ENCODE measurements around the gene PDIA2. TPM values are rescaled to one million over a fixed set of nuclear protein-coding genes. Genes with fewer than 3 reads are reported as not detected.

Gene PDIA2, protein sequence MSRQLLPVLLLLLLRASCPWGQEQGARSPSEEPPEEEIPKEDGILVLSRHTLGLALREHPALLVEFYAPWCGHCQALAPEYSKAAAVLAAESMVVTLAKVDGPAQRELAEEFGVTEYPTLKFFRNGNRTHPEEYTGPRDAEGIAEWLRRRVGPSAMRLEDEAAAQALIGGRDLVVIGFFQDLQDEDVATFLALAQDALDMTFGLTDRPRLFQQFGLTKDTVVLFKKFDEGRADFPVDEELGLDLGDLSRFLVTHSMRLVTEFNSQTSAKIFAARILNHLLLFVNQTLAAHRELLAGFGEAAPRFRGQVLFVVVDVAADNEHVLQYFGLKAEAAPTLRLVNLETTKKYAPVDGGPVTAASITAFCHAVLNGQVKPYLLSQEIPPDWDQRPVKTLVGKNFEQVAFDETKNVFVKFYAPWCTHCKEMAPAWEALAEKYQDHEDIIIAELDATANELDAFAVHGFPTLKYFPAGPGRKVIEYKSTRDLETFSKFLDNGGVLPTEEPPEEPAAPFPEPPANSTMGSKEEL
- 1 to 10 TPM; 3.3 to 8.8 (median 3.7) TPM for total RNA-seq

DNA sequence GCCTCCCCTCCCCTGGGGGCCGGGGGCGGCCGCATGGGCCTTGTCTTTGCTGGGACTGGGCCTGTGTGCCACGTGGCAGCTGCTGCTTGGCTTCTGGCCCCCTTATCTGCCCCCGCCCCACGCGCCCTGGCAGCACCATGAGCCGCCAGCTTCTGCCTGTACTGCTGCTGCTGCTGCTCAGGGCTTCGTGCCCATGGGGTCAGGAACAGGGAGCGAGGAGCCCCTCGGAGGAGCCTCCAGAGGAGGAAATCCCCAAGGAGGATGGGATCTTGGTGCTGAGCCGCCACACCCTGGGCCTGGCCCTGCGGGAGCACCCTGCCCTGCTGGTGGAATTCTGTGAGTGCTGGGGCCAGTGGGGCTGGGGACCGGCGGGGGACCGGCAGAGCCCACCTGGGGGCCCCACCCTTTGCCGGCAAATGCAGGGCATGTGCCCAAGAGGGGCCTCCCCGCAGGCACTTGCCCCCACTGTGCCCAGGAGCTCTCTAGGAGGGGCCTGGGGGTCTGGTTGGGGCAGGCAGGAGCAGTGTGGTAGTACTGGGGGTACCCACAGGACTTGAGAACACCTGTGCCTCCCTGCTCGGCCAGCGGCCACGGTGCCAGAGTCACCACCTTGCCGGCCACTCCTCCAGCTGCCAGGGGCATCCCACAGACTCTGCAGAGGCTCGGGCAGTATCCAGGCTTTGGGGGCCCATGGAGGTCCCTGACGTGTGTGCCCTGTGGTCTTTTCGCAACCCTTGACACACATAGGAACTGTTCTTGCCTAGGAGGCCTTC, at the start of gene PDIA2:
Gene PDIA2, plus strand, starts transcription at position 132 of the 773 bp plus-strand sequence. Its CDS starts 6 bp downstream, at position 138.
- Histone ChIP-seq H3K4me1 (peaks cover 0 to 17% (median 7%) of the 10 kb centered on the region in 4 donors), H3K9me3 (no peaks in the 10 kb centered on the region), H3K36me3 (peaks cover 0 to 37% (median 0%) of the 10 kb centered on the region in 3 donors), H3K27ac (no peak within 1 kb of the TSS), H3K4me3 (no peak within 1 kb of the TSS), H3K27me3 (peaks cover 0 to 29% of the 10 kb centered on the region in 2 donors)
- WGBS, 2 donors = 72 to 73% methylated on average over 14 to 21 of the region's 25 CpGs
- DNase-seq (ENCODE audit: low spot score in 2 of 2) = no peak
- no peak for TF ChIP-seq EP300 (IDR thresholded peaks at IDR 0.05)
- TF ChIP-seq, protein P1, sequence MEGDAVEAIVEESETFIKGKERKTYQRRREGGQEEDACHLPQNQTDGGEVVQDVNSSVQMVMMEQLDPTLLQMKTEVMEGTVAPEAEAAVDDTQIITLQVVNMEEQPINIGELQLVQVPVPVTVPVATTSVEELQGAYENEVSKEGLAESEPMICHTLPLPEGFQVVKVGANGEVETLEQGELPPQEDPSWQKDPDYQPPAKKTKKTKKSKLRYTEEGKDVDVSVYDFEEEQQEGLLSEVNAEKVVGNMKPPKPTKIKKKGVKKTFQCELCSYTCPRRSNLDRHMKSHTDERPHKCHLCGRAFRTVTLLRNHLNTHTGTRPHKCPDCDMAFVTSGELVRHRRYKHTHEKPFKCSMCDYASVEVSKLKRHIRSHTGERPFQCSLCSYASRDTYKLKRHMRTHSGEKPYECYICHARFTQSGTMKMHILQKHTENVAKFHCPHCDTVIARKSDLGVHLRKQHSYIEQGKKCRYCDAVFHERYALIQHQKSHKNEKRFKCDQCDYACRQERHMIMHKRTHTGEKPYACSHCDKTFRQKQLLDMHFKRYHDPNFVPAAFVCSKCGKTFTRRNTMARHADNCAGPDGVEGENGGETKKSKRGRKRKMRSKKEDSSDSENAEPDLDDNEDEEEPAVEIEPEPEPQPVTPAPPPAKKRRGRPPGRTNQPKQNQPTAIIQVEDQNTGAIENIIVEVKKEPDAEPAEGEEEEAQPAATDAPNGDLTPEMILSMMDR (IDR thresholded peaks at IDR 0.05) = no peak
- TF ChIP-seq POLR2A (IDR thresholded peaks at IDR 0.05) = no peak

DNA sequence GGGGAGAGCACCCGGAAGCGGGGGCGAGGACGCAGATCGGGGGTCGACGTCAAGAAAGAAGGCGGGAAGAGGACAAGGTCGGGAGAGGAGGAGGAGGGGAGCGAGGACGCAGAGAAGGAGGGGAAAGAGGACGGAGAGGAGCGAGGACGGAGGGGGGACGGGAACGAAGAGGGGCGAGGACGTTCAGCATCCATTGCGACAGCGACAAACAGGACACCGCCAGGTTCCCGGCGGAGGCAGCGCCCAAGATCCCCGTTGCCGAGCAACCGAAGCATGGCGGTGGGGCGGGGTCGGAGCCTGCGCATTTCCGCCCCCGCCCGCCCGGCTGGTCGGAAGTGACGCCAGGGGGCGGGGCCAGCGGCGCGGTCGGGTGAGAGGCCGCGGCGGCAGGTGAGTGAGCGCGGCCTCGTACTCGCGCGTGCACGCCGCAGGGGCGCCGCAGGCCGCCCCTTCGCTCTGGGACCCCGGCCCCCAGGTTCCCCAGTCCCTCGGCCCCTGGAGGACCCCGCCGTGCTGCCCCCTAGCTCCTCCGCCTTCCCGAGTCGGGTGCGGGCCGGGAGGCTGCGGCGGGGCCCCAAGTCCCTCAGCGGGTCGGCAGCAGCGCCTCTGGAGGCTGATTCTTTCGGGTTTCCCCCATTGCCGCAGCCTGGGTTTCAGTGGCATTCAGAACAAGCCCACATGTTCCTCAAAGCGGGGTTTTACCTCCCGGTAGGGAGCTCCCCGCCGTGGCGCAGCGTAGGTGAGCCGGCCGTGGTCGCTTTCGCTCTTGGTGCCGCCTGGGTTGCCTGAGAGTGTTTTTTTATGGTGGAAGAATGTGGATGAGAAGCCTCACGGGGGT, 48.3 kb upstream of the PDIA2 start, which contains the start of gene FAM234A:
Gene FAM234A, plus strand, starts transcription at position 354 of the 838 bp plus-strand sequence. CDS start 19,593 bp downstream, outside the sequence.
- H3K27ac ChIP-seq = peak within 1 kb of the TSS; percentile 76 to 100 (median 99)
- peak; percentile 79 to 88 for TF ChIP-seq EP300 (IDR thresholded peaks at IDR 0.05)
- TF ChIP-seq, protein P1 (IDR thresholded peaks at IDR 0.05) = peak; percentile 30 to 72 (median 42)
- TF ChIP-seq POLR2A (IDR thresholded peaks at IDR 0.05) = peak; percentile 96 to 99
- no peaks in the 10 kb centered on the region for H3K27me3 ChIP-seq
- peaks cover 0 to 23% (median 8%) of the 10 kb centered on the region in 4 donors for H3K4me1 ChIP-seq
- DNase-seq (ENCODE audit: low spot score in 2 of 2) = peak; percentile 92 to 93
- no peaks in the 10 kb centered on the region for H3K9me3 ChIP-seq
- WGBS, 2 donors = 0% methylated on average over 58 to 62 of the region's 85 CpGs
- H3K36me3 ChIP-seq = no peaks in the 10 kb centered on the region
- peak within 1 kb of the TSS; percentile 56 to 99 (median 92) for H3K4me3 ChIP-seq

DNA sequence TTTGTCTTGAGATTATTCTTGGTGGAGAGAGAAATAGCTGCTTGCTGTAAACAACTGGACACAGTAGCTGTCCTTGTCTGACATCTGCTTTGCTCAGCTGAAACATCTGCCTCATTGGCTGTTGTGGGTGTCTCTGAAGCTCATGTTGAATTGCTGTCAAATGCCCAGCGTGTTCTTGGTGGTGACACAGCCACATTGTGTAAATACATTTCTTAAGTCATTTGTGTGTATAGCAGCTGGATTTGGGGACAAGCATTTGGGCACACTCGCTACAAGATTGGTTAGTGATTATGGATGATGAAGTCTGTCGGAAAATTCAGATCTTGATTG, 43.1 kb upstream of the PDIA2 start:
- TF ChIP-seq POLR2A (IDR thresholded peaks at IDR 0.05) = peak in 1 of 2 donors; percentile 19
- TF ChIP-seq, protein P1 (IDR thresholded peaks at IDR 0.05) = no peak
- peak in 1 of 2 donors; percentile 60 for TF ChIP-seq EP300 (IDR thresholded peaks at IDR 0.05)
- no peak for DNase-seq (ENCODE audit: low spot score in 2 of 2)
- Histone ChIP-seq H3K9me3 (no peaks in the 10 kb centered on the region), H3K36me3 (no peaks in the 10 kb centered on the region), H3K27ac (peak overlapping the region; percentile 36 to 90 (median 61)), H3K4me3 (no peak overlapping the region), H3K27me3 (no peaks in the 10 kb centered on the region), H3K4me1 (peaks cover 0 to 40% (median 18%) of the 10 kb centered on the region in 4 donors)
- WGBS, 2 donors = 41 to 43% methylated on average over 3 of the region's 3 CpGs

DNA sequence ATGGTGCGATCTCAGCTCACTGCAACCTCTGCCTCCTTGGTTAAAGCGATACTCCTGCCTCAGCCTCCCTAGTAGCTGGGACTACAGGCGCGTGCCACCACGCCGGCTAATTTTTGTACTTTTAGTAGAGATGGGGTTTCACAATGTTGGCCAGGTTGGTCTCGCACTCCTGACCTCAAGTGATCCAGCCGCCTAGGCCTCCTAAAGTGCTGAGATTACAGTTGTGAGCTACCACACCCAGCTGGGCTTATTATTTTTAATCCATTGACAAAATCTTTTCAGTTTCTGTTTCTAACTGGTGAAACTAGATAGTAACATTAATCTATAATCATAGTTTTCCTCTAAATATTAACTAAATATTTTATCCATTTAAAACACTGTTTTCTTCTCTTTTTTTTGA, 42.4 kb upstream of the PDIA2 start:
- Histone ChIP-seq H3K4me3 (no peak overlapping the region), H3K27me3 (no peaks in the 10 kb centered on the region), H3K27ac (peak overlapping the region; percentile 36 to 90 (median 61)), H3K36me3 (no peaks in the 10 kb centered on the region), H3K9me3 (no peaks in the 10 kb centered on the region), H3K4me1 (peaks cover 0 to 36% (median 15%) of the 10 kb centered on the region in 4 donors)
- TF ChIP-seq EP300 (IDR thresholded peaks at IDR 0.05) (no peak), POLR2A (IDR thresholded peaks at IDR 0.05) (no peak)
- TF ChIP-seq, protein P1 (IDR thresholded peaks at IDR 0.05) = no peak
- WGBS, 2 donors = 85 to 88% methylated on average over 8 of the region's 8 CpGs
- DNase-seq (ENCODE audit: low spot score in 2 of 2) = no peak

Measured in tibial nerve (tissue), 4 donors.